ENCODE results near the gene ASCL4.

DNA sequence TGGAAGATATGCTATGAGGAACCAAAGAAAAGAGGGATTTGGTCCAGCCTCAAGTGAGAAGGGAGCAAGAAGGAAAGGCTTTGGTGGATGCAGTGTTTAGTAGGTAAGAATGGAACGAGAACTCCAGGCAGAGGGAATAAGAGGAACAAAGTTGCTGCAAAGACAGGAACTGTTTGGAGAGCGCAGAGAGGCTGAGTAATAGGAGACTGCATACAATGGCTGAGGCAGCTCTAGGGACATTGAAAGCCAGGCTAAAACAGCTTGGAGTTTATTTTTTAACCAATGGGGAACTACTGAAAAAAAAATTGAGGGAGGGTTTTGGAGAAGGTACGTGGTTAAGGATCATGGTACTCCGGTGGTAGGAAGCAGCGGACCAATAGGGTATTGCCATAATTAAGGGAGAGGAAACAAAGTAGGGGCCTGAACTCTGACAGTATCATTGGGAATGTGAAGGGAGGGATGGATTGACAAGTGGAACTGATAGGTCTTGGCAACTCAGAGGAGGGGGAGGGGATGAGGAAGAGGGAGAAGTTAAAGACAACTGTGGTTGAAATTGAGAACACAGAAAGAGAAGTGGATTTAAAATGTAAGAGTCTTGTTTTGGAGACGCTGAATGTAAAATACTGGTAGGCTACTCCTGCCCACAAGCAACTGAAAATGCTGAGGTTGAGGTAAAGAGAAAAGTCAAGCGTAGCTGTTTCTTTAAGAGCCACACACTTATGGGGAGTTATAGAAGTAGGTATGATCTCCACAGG is 4.8 kb downstream of the ASCL4 start:
- TF ChIP-seq, protein P1, sequence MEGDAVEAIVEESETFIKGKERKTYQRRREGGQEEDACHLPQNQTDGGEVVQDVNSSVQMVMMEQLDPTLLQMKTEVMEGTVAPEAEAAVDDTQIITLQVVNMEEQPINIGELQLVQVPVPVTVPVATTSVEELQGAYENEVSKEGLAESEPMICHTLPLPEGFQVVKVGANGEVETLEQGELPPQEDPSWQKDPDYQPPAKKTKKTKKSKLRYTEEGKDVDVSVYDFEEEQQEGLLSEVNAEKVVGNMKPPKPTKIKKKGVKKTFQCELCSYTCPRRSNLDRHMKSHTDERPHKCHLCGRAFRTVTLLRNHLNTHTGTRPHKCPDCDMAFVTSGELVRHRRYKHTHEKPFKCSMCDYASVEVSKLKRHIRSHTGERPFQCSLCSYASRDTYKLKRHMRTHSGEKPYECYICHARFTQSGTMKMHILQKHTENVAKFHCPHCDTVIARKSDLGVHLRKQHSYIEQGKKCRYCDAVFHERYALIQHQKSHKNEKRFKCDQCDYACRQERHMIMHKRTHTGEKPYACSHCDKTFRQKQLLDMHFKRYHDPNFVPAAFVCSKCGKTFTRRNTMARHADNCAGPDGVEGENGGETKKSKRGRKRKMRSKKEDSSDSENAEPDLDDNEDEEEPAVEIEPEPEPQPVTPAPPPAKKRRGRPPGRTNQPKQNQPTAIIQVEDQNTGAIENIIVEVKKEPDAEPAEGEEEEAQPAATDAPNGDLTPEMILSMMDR (conservative IDR thresholded peaks at IDR 0.05; ENCODE audit: low read length): no peak
- no peak for TF ChIP-seq EZH2phosphoT487 (IDR thresholded peaks at IDR 0.05; ENCODE audit: borderline replicate concordance, low read depth, low read length)

All from OCI-LY7 (cell line).